HEK293T (cell line): ENCODE measurements around the gene ZER1.

ENCODE experiments used
- ELF4 ChIP-seq: fragments of 450-650 bp; IDR thresholded peaks from 2 replicates; pipeline ENCODE4 v1.6.1; 2017; ENCODE audit warnings: antibody characterized with exemption
- LEF1 ChIP-seq: fragments of 450-650 bp; IDR thresholded peaks from 2 replicates; pipeline ENCODE4 v1.6.1; 2017; ENCODE audit warnings: mild to moderate bottlenecking, borderline replicate concordance

DNA sequence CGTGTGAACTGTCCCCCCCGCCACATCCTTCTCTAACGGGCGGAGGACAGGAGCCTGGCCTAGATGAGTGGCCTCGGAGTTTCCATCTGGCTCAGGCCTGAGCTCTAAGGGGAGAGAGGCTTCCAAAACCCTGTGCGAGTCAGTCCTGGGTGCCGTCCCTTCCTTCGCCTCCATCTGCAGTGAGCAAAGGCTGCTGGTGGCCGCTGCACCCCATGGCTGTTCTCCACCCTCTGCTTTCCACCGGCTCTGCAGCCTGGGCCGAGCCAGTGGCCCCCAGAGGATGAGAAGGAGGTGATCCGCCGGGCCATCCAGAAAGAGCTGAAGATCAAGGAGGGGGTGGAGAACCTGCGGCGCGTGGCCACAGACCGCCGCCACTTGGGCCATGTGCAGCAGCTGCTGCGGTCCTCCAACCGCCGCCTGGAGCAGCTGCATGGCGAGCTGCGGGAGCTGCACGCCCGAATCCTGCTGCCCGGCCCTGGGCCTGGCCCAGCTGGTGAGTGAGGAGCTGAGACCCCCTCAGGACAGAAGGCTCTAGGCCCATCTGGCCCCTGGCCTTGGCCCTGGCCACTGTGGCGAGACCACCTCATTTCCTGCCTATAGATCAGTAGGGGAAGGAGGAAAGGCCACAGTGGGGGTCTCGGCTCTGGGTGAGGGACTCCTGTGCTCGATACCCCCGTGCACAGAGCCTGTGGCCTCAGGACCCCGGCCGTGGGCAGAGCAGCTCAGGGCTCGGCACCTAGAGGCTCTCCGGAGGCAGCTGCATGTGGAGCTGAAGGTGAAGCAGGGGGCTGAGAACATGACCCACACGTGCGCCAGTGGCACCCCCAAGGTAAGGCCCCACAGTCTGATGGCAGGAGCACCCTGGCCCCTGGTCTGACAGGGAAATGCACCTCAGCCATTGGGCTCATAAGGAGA, 66.4 kb downstream of the ZER1 start:
- TF ChIP-seq ELF4 (no peak), LEF1 (no peak)
